SIG-M5 (cell line): ENCODE measurements around the gene KRT73.

Source experiments
- DNase-seq: peaks from one replicate; lab custom pipeline; 2025; lab: John Stamatoyannopoulos, UW

Gene KRT73

DNA sequence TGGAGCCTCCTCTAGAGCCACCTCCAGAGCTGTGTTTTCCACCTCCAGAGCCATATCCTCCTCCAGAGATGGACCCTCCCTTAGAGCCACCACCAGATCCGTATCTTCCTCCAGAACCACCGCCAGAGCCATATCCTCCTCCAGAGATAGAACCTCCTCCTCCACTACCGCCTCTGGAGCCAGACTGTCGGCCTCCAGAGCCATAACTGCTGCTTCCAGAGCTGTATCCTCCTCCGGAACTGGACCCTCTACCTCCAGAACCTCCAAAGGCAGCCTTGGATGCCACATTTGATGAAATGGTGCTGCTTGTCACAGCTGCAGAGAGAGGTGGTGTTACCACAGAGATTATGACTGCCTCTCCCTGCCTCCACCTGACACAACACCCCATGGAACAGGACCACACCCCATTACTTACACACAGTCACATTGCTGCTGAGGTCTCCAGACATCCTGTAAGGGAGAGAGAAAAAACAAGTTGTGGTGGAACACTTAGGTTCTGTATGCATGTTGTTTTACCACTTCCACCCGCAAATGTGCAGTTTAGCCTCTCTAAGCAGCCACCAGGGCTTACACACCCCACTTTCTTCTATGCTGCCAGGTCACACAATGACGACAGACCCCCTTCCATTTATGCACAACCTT lies 26.9 kb upstream of the KRT73 start:
- no peak for DNase-seq

- no peak for DNase-seq
Measured at GRCh38 chr12:52644078-52644415, 25.7 kb upstream of the KRT73 start.

DNA sequence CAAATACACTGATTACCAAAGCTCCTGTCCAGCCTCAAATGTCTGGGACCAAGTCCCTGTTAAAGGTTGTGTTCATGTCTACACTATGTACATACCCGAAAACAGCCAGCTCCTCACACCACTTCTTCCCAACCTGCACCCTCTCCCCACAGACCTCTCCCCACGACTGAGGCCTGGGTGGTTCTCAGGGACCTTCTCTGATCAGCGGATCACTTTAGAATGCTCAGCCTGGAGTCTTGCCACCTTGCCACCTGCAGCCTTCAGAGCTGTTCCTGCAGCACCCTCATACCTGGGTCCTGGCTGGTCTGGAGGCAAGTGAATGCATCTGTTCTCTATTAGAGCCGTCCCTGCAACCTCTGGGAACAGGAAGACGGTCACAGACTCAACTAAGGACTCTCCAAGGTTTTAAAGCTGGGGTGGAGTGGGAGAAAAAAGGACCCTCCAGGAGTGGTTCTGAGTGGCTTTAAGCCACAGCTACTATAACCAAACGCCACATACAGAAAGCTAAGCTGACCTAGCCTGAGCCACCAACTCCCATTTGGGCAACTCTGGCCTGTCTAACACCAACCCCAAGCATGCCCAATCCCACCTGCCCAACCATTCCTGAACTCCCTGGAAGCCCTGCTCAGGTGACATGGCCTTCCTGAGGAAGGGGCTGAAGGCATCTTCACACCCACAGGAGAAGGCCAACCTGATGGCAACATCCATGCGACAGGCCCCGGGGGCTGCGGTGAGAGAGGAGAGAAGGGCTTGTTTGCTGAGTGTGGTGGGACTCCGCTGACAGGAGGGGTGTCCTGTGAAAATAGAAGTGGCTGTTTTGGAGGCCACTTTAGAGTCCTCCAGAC lies 25.1 kb upstream of the KRT73 start:
- DNase-seq, result no peak

DNA sequence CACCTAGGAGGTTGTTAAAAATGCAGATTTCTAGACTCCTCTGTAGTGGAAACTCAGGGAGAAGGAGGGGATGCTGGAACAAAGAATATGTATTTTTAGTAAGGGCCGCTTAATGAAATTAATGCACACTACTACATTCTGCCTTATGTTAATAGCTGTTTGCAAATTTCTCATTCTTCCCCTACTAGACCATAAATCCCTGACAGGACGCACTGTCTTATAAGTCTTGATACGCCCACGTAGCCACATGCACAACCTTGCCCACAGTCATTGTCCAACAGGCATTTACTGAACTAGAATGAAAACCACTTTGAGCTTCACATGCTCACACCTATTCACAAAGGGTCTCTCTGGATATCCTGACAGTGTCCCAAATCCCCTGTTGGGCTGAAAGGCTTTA lies 23.1 kb upstream of the KRT73 start:
- no peak for DNase-seq

DNA sequence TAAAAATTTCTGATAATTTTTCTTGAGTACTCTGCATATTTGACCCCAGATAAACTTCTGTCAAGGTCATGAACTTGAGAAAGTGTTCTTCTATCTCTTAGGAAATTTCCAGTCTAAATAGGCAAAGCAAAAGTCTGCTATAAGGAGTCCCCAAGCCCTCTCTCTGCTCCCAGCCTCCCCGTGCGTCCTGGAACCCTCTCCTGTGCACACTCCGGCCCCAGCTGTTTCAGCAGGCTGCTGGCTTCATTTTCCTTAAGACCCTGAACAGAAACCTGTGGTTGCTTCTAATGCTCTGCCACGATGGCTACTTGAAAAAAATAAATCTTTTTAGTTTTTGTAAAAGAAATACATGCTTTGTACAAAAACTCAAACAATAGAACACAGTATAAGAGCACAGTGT lies 18.9 kb upstream of the KRT73 start:
- DNase-seq, result no peak

DNA sequence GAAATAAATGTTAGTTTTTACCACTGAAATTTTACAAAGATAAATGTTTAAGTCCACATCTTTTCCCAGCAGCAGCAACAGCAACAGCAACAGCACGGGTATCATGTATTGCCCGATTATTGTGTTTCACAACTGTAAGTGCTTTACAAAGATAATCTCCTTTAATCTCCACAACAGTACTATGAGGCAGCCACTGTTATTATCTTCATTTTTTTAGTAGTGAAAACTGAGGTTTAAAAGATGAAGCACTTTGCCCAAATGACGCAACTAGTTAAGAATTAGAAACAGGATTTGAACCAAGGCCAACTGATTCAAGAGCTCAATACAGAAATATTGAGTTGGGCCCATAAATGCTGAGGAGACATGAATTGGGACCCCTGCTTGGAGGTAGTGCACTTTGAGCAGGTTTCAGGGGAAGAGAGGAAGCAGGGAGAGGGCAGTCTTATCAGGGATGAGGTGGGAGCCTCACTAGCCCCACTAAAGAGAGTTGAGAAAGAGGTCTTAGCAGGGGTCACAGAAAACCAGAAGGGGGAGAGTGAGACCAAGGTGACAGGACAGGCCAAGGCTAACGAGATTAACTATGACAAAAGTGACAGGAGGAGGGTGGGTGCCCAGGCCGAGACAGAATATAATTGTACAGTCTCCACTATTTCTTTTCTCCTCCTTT lies 18.4 kb upstream of the KRT73 start:
- no peak for DNase-seq

DNA sequence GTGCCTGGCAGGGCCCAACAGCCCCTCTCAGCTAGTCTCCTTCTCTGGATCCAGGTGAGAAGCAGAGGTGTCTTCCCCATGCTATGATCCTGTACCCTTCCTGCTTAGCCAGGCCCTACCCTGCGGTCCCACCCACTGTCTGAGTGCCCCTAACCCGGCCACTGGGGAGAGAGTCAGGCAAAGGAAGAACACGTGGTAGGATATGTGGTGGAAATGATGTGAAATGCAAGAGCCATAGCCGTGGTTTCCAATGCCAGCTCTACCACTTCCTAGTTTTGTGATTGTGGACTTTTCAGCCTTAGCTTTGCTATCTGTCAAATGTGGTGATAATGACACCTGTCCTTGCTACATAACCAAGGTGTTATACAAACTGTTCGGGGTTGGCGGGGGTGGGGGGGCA lies 17.8 kb upstream of the KRT73 start:
- no peak for DNase-seq

DNA sequence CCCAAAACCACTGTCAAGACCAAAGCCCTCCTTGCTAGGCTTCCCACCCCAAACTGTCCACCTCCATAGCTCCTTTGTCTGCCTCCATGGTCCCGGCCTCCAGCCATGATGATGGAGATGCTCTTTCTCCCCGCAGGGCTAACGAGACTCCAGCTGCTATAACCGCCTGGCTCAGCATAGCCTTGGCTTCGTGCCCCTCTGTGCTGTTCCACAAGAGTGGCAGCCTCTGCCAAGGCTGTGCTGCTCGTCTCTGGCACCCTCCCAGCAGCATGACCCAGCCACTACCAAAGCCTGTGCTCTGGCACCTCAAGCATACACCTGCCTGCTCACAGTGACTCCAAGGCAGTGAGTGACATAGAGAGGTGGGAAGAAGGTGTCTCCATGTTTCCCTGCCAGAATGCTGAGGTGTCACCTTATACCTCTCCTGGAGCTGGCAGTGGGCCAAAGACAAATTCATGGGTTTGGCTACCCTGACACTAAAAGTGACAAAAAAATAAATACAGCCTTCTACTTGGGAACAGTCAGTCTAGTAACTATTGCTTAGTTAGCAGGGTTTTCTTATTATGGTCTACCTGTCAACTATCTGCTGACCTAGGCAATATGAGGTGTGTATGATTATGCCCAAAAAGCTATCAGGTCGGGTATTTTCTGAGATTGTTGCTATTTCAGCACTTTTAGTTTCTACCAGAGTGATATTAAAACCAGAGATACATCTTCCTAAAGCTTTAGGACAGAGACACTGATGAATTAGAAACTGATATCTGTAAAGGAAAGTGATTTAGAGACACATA lies 16.1 kb upstream of the KRT73 start:
- no peak for DNase-seq

GRCh38 chr12:52633383-52633782 lies 15.0 kb upstream of the KRT73 start:
- no peak for DNase-seq

- DNase-seq, result no peak
Measured at GRCh38 chr12:52632656-52633055, 14.3 kb upstream of the KRT73 start.

DNA sequence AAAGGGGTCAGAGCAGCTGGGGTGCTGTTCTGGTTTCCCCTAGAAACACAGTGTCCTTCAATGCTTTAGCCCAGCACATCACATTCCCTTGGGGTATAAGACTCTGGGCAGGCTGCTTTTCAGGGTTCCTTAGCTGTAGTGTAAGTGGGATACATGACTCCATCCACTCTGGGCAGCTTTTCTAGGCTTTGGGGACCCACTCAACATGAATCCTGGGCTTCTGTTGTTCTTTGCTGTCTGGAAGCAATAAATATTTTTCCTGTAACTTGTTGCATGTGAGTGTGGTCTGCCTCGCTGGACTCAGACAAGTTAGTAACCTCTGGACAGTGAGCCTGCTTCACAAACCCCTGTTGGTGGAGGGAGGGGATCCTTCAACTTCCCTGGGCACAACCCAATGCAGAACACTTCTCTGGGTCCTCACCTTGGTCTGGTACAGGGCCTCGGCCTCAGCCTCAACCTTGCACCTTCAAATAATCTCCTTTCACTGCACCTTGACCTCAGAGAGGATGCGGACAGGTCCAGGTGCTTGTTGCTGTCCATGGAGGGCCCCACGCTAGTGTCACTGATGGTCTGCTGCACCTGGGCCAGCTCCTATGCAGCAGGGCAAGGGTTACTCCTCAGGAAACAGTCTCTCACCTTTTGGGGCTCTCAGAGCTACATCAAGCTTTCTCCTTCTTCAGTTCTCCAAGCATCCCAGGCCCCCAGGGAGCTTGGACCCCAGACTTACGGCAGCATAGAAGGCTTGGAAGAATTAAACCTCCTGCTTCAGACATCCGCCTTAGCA lies 13.5 kb upstream of the KRT73 start:
- no peak for DNase-seq

DNA sequence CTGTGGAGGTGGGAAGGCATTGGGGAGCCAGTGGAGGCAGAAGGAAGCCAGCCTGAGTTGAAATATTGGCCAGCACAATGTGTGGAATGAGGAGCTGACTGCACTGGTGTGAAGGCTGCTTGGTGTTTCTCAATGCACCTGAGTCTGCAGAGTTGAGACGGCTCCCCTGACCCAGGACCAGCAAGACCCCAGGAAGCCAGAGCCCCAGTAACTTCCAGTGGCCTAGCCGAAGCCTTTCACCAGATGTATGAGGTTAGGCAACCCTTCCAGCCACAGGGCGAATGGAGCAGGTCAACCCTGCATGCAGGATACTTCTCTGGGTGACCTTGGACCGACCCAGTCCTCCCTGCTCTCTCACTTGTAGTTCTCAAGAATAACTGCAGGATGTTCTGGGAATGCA lies 12.9 kb upstream of the KRT73 start:
- DNase-seq, result no peak

DNA sequence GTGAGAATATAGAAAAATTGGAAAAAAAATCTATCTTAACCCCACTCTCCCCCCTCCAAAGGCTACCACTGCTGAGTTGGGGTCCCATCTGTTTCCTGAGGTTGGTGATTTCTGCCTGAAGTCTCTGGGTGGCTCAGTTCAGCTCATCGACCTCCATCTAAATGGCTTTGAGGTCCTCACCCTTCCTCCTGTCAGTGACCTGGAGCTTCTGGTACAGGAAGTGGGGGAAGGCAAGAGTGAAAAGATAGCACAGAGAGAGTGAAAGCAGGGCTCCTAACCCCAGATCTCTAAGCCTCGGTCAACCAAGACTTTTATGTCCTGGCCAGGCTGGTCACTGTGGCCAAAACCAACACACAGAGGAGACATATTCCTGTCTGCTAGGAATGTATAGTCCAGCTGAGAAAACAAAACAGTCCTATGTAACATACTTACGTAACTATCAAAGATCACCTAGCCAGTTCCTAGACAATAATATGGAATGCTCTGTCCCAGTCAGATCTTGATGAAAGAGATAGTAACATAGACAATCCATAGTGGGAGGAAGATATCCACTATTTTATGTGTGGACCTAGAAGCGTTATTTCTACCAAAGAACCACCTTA lies 12.3 kb upstream of the KRT73 start:
- no peak for DNase-seq

- DNase-seq, result no peak
Measured at GRCh38 chr12:52630008-52630500, 11.7 kb upstream of the KRT73 start.

DNA sequence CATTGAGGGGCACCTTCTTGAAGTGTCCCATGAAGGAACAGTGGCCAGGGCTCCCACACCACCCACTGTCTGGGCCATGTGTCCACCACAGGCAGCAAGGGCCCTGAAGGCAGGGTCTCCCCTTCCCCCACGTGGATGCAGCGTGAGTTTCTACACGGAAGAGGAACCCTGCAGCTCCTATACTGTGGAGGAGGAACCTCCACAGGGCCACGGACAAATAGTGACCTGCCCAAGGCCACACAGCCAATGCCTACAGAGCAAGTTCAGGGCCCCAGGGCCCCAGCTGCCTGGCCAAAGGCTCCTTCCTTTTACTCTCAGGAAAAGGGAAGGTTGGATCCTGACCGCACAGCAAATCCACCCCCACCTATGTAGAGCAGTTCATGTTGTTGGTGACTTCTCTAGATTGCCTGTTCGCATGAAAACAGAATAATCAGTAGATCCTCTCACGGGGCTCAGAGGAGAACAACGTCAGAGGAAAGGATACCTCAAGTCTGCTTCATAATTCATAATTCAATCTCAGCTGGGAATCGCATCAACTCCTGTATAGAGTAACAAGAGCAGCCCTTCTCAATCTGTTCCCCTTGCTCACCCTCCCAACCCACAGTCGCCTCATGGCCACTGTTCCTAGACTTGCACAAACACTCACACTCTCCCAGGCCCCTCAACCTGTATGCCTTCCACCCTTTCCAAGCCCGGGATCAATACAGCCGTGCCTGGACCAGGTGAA lies 11.1 kb upstream of the KRT73 start:
- DNase-seq, result no peak

DNA sequence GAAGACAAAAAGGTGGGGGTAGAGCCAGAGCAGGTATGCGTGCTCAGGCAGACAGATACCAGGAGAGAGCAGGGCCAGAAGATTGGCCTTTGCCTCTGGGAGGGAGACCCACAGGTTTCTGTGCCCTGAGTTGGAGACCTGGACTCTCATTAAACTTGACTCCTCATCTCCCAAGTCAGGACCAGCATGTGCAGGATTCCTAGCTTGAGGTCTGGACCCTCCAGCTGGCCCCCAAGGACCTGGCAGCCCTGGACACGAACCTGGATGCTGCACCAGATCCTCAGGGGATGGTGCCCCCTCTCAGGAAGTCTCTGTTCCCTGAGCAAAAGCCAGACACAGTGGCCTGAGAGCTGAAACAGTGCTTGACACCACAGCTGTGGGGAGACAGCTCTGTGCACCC lies 10.5 kb upstream of the KRT73 start:
- no peak for DNase-seq

DNA sequence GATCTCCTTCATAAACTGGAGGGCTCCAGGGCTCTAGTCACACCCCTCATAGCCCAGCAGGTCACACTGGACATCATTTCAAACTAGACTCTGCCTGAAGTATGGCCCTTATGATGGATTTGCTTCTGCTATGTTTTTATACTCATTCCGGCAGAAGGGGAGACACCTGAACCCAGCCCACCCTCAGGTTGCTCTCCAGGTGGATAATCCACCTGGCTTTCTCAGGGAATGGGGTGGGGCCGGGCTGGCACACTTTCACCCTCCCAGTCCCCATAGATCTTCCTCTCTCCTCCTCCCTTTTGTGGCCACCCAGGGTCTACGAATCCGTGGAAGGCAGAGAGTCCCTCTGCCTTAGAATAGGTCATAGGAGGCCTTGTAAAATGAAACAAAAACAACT lies 9.8 kb upstream of the KRT73 start:
- DNase-seq, result no peak

- no peak for DNase-seq
Measured at GRCh38 chr12:52627395-52628110, 9.2 kb upstream of the KRT73 start.

DNA sequence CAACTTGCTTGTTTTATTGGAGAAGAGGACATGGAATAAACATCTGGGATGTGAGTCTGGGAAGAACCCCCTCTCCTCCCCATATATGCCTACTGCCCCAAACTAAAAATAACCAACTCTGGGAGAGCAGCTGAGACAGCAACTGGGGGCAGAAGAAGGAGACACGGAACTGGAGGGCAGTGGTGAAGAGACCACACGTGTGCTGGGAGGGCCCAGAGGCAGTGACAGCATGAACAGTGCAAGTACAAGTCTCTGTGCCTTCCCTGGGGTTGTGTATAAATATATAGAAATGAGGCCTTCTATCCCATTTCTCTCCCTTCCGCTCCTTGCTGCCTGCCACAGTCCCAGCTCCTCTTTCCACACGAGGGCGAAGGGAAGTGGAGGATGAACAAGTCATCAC lies 4.0 kb upstream of the KRT73 start:
- DNase-seq, result no peak

DNA sequence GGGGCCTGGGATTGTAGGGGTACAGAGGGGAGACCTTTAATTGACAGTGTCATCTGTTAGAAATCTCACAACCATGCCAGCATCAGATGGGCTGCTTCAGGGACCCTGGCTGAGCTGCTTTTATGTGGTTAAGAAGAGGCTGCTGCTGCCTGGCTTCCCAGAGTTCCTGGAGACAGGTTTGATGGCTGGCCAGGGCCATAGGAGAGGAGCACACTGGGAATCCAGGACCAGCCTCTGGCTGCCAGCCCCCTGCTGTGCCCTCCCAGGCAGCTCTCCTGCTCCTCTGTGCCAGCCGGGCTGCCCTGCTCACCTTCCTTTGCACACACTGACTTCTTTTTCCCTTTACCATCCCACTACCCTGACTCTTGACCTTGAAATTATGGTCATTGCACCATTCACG lies 507 bp upstream of the KRT73 start:
- no peak for DNase-seq
